ENCODE data around the gene SRCIN1.
"Not testable (repeated sequence)": the region's sequence is repeated elsewhere in the genome, so short reads cannot be mapped to it uniquely, and the experiment has no call there.

The SRCIN1 gene

DNA sequence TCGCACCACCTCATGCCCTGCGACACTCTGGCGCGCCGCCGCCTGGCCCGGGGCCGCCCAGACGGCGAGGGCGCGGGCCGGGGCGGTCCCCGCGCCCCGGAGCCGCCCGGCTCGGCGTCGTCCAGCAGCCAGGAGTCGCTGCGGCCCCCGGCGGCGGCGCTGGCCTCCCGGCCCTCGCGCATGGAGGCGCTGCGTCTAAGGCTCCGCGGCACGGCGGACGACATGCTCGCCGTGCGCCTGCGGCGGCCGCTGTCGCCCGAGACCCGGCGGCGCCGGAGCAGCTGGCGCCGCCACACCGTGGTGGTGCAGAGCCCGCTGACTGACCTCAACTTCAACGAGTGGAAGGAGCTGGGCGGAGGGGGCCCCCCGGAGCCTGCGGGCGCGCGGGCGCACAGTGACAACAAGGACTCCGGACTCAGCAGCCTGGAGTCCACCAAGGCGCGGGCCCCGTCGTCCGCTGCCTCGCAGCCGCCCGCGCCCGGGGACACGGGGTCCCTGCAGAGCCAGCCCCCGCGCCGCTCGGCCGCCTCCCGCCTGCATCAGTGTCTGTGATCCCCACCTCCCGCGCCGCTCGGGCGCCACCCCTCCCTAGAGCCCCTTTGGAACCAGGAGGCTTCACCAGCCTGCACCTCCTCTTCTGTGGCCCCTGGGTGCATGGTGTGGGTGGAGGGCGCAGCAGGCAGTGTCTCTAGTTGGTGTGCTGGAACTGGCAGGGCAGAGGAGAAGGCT, 95.2 kb downstream of the SRCIN1 start:
- peak; percentile 86 for DNase-seq (ENCODE audit: low read depth, low spot score)

DNA sequence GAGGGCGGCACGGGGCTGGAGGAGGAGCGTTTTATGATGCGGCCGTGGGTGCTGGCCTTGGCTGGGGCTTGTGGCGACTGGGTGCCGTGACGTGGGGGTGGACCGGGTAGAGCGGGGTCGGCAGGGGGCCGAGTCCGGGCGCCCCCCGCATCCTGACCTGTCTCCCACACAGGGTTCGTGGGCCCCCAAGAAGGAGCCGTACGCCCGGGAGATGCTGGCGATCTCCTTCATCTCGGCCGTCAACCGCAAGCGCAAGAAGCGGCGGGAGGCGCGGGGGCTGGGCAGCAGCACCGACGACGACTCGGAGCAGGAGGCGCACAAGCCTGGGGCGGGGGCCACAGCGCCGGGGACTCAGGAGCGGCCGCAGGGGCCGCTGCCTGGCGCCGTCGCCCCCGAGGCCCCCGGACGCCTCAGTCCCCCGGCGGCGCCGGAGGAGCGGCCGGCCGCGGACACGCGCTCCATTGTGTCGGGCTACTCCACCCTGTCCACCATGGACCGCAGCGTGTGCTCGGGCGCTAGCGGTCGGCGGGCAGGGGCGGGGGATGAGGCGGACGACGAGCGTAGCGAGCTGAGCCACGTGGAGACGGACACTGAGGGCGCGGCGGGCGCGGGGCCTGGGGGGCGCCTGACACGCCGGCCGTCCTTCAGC, 95.9 kb downstream of the SRCIN1 start:
- peak; percentile 72 for DNase-seq (ENCODE audit: low read depth, low spot score)

DNA sequence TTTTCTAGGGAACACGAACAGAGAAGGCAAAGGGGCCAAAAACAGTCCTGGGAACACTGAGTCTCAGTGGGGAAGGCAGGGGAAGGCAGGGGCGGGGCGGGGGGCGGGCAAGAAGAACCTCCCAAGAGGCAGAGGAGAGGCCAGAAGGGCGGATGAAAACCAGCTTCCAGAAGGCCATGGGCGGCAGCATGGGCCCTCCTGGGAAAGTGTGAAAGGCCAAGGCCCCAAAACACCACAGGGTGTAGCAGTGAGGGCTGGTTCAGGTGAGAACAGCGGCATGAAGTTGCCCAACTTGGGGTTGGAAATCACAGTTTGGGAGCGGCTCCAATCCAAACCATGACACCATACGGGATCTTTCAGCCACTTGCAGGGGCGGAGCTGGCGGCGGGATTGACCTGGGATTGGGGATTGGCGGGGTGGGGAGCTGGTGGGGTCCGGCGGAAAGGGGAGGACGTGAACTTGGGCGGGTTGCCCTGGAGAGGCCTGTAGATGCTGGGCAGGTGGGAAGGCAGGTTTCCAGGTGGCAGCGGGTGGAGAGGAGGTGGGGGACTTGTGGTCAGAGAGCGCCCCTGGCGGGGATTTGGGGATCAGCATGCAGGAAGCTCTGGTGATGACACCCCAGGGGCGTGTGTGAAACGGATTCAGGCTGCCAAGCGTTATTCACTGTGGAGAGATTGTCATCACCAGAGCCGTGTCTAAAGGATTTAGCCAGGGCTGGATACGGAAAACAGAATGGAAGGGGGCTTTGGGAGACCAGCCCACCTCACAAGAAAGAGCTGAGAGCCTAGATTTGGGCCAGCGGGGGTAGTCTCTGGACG, 96.6 kb downstream of the SRCIN1 start:
- DNase-seq (ENCODE audit: low read depth, low spot score), result peak; percentile 91

DNA sequence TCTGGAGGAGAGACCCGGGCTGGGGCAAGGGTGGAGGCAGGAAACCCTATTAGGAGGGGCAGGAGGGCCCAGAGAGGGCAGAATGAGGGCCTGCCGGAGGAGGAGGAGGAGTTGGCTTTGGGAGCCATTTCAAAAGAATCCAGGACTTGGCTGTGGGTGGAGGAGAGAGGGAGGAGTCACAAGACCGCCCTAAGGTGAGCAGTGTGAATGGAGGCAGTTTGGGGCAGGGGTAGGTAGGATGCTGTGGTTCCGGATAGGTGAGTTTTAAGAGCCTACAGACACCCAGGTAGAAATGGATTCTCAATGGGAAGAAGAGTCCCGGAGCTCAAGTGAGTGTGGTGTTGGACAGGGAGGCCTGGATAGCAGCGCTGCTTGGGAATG, 97.2 kb downstream of the SRCIN1 start:
- DNase-seq (ENCODE audit: low read depth, low spot score), result no peak

DNA sequence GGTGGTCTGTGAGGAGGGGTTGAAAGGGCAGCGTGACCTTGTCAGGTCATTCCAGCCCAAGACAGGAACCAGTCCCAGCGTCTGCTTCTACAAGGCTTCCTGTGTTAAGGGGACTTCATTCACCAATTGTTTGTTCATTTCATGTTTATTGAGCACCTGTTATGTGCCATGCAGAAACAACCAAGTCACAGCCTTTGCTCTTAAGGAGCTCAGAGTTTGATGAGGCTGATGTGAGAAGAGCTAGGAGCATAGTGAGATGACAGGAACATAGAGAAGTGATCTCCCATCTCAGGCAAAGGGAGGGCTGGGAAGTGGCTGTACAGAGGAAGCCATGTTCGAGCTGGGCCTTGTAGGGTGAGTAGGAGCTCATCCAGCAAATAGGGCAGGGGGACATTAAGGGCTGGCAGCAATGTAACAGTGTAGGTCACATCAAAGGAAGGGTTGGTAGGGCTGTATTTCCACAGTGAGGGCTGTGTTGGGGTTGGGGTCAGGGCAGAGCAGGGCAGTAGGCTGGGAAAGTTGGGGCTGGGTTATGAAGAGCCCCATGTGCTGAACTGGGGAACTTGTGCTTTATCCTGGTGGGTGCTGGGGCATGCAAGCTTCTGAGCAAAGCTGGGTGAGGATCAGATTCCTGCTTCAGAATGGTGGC, 97.7 kb downstream of the SRCIN1 start:
- DNase-seq (ENCODE audit: low read depth, low spot score), result no peak

DNA sequence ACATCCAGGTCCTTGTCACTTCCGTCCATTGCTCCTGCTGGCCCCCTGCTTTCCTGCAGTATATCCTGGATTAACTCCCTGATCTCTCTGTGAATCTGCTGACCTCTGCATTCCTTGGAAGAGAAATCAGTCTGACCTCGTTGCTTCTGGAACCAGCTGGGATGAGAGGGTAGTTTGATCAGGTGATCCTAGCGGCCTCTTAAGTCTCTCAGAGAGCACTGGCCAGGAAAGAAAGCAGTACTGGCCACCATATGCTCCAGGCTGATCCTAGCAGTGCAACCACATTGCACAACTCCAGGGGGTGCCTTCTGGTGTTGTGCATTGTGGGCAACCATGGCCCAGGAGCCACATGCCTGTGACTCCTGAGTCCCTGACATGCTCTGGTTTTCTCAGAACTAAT, 98.3 kb downstream of the SRCIN1 start:
- no peak for DNase-seq (ENCODE audit: low read depth, low spot score)

GRCh38 chr17:38504216-38504615, 101.5 kb downstream of the SRCIN1 start:
- no peak for DNase-seq (ENCODE audit: low read depth, low spot score)

DNA sequence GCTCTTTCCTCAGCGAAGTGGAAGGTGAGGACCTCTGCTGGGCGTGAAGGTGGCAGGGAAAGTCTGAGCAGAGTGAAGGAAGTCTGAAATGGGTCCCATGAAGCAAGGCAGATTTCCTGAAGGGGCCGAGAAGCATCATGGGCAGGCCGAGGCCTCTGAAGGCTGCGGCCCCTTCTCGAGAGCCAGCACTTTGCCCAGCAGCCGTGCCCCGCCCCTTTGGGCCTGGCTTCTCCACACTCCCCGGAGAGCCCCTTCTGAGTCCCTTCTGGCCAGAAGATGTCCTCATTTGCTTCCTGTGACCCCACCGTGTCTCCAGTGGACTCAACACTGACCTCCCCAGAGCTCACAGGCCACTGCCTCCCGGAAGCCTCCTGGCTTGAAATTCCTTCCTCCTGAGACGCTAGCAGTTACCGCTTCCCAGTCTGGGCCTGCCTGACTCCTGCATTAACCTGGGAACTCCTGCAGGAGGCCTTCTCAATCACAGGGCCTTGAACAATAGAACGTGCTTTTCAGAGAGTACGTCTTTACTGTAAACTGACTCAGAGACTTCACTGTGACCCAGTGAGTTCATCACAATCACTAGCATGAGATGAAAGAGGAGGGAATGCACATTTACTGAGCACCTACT, 102.4 kb downstream of the SRCIN1 start:
- DNase-seq (ENCODE audit: low read depth, low spot score), result not testable (repeated sequence)

DNA sequence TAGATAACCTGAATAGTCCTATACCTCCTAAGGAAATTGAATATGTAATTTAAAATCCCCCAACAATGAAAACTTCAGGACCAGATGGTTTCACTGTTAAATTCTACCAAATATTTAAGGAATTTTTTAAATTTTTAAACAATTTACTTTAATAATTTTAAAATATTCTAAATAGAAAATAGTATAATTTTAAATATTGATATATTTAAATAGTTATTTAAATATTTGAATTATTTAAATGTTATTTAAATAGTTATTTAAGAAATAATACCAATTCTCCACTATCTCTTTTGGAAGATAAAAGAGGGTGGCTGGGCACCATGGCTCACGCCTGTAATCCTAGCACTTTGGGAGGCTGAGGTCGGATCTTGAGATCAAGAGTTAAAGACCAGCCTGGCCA, 104.0 kb downstream of the SRCIN1 start:
- not testable (repeated sequence) for DNase-seq (ENCODE audit: low read depth, low spot score)

DNA sequence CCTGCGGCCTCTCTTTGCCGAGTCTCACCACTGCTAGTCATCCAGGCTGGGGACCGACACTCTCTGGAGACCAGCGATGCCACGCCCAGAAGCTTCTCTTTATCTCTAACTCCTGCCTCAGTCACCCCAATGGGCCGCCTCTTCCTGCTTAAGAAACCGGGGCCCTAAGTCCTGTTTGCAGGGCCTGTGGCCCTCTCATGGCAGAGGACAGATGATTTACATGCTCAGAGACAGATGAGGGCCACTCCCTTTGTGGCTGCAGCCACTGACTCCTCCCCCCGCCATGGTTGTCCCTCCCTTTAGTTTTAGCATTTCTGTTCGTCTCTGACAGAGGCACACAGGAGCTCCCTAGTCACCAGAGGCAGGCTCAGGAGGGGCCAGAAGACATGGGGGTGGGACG, 106.5 kb downstream of the SRCIN1 start:
- DNase-seq (ENCODE audit: low read depth, low spot score), result not testable (repeated sequence)

DNA sequence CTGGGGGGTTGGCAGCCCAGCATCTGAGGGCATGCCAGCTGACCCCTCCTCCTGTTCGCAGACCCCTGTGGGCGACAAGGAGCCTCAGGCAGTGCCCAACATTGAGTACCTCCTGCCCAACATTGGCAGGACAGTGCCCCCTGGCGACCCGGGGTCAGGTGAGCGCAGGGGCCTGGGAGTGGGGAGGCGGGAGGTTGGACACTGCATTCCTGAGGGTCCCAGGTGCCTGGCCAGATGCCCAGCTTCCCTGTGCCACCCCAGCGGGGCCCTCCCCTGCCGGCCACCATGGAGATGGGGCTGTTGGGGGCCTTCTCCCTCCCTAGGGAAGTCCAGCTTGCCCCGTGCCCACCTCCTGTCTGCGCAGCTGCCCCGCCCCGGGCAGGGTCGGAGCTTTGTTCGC, 107.4 kb downstream of the SRCIN1 start:
- no peak for DNase-seq (ENCODE audit: low read depth, low spot score)

DNA sequence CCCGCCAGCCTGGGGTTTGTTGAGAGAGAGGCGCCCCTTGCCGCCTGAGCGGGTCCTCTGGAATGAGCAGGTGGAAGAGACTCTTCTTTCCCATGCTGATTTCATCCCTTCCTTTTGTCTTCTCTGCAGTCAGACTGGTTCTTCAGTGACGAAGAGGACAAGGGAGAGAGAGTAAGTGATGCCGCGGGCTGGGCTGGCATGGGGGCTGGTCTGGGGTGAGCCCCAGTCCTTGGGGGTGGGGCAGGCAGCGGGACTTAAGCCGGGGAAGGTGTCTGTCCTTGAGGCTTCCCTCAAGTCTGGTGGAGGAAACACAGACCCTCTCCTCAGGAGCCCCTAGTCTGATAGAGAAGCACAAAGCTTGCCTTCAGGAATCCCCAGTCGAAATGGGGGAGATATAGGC, 108.1 kb downstream of the SRCIN1 start:
- not testable (repeated sequence) for DNase-seq (ENCODE audit: low read depth, low spot score)

GRCh38 chr17:38494152-38494551, 111.6 kb downstream of the SRCIN1 start:
- not testable (repeated sequence) for DNase-seq (ENCODE audit: low read depth, low spot score)

DNA sequence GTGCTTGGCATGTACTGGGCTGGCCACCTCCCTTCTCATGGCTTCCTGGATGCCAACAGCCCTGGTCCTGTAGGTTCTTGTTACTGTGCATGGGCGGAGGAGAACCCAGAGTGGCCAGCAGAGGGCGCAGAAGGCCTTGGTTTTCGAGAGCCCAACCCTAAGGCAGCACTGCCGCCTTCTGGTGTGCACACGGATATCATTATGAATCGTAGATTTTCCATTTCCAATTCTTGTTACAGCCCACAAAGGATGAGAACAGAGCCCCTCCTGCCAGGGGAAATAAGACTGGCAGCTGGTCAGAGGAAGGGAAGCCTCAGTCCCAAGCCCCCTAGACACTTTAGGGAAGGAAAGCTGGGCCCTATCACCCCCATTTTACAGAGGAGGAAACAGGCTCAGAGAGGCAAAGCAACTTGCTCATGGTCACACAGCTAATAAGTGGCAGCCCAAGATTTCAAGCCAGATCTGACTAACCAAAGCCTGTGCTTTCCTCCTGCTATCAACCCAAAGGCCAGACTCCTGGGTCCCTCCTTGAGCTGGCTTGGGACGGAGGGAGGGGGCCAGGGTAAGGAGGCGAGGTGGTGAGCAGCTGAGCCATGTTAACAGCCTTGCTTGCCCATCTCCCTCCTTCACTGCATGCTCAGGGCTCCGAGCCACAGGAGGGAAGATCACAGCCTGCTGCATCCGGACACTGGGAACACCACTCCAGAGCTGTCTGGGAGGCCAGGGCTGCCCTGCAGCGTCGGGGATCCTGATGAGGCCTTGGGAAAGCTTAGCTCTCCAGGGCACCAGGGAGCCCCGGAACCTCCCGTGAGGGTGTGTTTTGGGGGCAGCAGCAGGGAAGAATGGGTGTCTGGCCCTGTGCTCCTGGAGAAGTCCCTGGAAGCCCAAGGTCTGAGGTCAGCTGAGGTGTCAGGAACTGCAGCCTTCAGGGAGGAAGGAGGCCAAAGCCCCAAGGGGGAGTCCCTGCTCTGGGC, 113.4 kb downstream of the SRCIN1 start:
- peak; percentile 93 for DNase-seq (ENCODE audit: low read depth, low spot score)

- not testable (repeated sequence) for DNase-seq (ENCODE audit: low read depth, low spot score)
Measured at GRCh38 chr17:38491346-38492066, 114.2 kb downstream of the SRCIN1 start.

GRCh38 chr17:38489774-38490173, 116.0 kb downstream of the SRCIN1 start:
- not testable (repeated sequence) for DNase-seq (ENCODE audit: low read depth, low spot score)

GRCh38 chr17:38485681-38486298, 120.0 kb downstream of the SRCIN1 start:
- not testable (repeated sequence) for DNase-seq (ENCODE audit: low read depth, low spot score)

GRCh38 chr17:38485146-38485468, 120.6 kb downstream of the SRCIN1 start:
- DNase-seq (ENCODE audit: low read depth, low spot score), result no peak
